ENCODE data around the gene LILRA2. TPM values are rescaled to one million over a fixed set of nuclear protein-coding genes. Genes with fewer than 3 reads are reported as not detected.

The LILRA2 gene
- total and polyA plus RNA-seq, 2 of the 13 experiments (the other 11 are each of a cell fraction or from before 2014, with no cell fraction given) = 0.53 TPM; not detected in 1

DNA sequence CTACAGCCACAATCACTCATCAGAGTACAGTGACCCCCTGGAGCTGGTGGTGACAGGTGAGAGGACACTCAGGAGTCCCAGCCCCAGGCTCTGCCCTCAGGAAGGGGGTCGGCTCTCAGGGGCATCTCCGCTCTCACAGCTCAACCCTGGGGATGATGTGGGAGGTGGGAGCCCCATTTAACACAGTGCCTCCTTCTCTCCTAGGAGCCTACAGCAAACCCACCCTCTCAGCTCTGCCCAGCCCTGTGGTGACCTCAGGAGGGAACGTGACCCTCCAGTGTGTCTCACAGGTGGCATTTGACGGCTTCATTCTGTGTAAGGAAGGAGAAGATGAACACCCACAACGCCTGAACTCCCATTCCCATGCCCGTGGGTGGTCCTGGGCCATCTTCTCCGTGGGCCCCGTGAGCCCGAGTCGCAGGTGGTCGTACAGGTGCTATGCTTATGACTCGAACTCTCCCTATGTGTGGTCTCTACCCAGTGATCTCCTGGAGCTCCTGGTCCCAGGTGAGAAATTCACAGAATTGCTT, 1.0 kb downstream of the LILRA2 start:
- in situ Hi-C loops (cut with HindIII; ENCODE audit: extremely low pct_ligation_motif_present, low pct_unique_long_range_greater_than_20kb) = no loop called here
- no peak for FAIRE-seq
- CTCF ChIA-PET (ENCODE audit: low intra/inter-chr PET ratio, low total read pairs) = no interaction called here
- no TSS peak for BruUV-seq (replicated peaks)
- DNase-seq (ENCODE audit: low spot score) = no peak
- H3K9me3 ChIP-seq (ENCODE audit: low read length) = no peaks in the 10 kb centered on the region
- no peaks in the 10 kb centered on the region for H3K79me2 ChIP-seq (ENCODE audit: insufficient read depth, low read length)
- H2AFZ ChIP-seq (ENCODE audit: low read length) = no peak overlapping the region
- ATAC-seq = no peak; the same call in 2 of the 3 replicates
- H3K4me2 ChIP-seq (ENCODE audit: low read depth, low read length) = no peak overlapping the region
- no peaks in the 10 kb centered on the region for H4K20me1 ChIP-seq (ENCODE audit: insufficient read depth, low read length)
- H3K27me3 ChIP-seq (ENCODE audit: control insufficient read depth in 1 of 2, insufficient read depth in 2 of 2, low read length in 2 of 2) = peaks cover 0 to 1% of the 10 kb centered on the region in 2 experiments; a peak in 2 of 5 replicates
- H3K36me3 ChIP-seq (replicated peaks in 1 of 2; ENCODE audit: control insufficient read depth in 1 of 2, insufficient read depth in 2 of 2, low read length in 2 of 2) = no peaks in the 10 kb centered on the region
- H3K4me3 ChIP-seq (replicated peaks in 1 of 3; ENCODE audit: insufficient read depth in 1 of 3, low read depth in 2 of 3, low read length in 3 of 3) = no peak overlapping the region
- no peak overlapping the region for H3K27ac ChIP-seq (ENCODE audit: extremely low read length, insufficient read depth, low read length)
- 0% methylated on average over 1 of the region's 12 CpGs for WGBS (ENCODE audit: low lambda C conversion rate)
- intact Hi-C loops (cut with micrococcal nuclease; ENCODE audit: unreplicated experiment) = no loop called here
- H3K4me1 ChIP-seq (ENCODE audit: insufficient read depth, low read length) = no peaks in the 10 kb centered on the region
- no peak overlapping the region for H3K9ac ChIP-seq (ENCODE audit: insufficient read depth, low read depth, low read length)
- POLR2A ChIA-PET = no interaction called here
- TF ChIP-seq TEAD2 (CRISPR knock-in tag; IDR thresholded peaks at IDR 0.05) (no peak), POLR2AphosphoS5 (IDR thresholded peaks at IDR 0.05; ENCODE audit: low read depth, low read length) (no peak), MTA1 (CRISPR knock-in tag; IDR thresholded peaks at IDR 0.05; ENCODE audit: borderline replicate concordance) (no peak), TAF1 (CRISPR knock-in tag; IDR thresholded peaks at IDR 0.05) (no peak), GATA4 (IDR thresholded peaks at IDR 0.05; ENCODE audit: borderline replicate concordance, low read depth) (no peak), KDM2A (CRISPR knock-in tag; IDR thresholded peaks at IDR 0.05; ENCODE audit: borderline replicate concordance, low read depth) (no peak), GLI4 (CRISPR knock-in tag; IDR thresholded peaks at IDR 0.05; ENCODE audit: borderline replicate concordance) (no peak), SALL1 (CRISPR knock-in tag; IDR thresholded peaks at IDR 0.05) (no peak), DR1 (CRISPR knock-in tag; IDR thresholded peaks at IDR 0.05) (no peak), ZZZ3 (CRISPR knock-in tag; IDR thresholded peaks at IDR 0.05; ENCODE audit: borderline replicate concordance) (no peak), ZNF552 (CRISPR knock-in tag; IDR thresholded peaks at IDR 0.05; ENCODE audit: borderline replicate concordance) (no peak), YY1 (IDR thresholded peaks at IDR 0.05; ENCODE audit: insufficient read depth, insufficient replicate concordance, low read depth, low read length) (no peak), ZSCAN22 (CRISPR knock-in tag; IDR thresholded peaks at IDR 0.05) (no peak), ETV5 (CRISPR knock-in tag; IDR thresholded peaks at IDR 0.05; ENCODE audit: borderline replicate concordance) (no peak), ZFY (CRISPR knock-in tag; IDR thresholded peaks at IDR 0.05) (no peak)
- TF ChIP-seq, protein P1, sequence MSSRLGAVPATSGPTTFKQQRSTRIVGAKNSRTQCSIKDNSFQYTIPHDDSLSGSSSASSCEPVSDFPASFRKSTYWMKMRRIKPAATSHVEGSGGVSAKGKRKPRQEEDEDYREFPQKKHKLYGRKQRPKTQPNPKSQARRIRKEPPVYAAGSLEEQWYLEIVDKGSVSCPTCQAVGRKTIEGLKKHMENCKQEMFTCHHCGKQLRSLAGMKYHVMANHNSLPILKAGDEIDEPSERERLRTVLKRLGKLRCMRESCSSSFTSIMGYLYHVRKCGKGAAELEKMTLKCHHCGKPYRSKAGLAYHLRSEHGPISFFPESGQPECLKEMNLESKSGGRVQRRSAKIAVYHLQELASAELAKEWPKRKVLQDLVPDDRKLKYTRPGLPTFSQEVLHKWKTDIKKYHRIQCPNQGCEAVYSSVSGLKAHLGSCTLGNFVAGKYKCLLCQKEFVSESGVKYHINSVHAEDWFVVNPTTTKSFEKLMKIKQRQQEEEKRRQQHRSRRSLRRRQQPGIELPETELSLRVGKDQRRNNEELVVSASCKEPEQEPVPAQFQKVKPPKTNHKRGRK (CRISPR knock-in tag; IDR thresholded peaks at IDR 0.05) = no peak
- TF ChIP-seq, protein P2, sequence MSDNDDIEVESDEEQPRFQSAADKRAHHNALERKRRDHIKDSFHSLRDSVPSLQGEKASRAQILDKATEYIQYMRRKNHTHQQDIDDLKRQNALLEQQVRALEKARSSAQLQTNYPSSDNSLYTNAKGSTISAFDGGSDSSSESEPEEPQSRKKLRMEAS (IDR thresholded peaks at IDR 0.05) = no peak
- TF ChIP-seq, protein P3, sequence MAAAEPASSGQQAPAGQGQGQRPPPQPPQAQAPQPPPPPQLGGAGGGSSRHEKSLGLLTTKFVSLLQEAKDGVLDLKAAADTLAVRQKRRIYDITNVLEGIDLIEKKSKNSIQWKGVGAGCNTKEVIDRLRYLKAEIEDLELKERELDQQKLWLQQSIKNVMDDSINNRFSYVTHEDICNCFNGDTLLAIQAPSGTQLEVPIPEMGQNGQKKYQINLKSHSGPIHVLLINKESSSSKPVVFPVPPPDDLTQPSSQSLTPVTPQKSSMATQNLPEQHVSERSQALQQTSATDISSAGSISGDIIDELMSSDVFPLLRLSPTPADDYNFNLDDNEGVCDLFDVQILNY (CRISPR knock-in tag; conservative IDR thresholded peaks at IDR 0.05) = no peak
- TF ChIP-seq, protein P4, sequence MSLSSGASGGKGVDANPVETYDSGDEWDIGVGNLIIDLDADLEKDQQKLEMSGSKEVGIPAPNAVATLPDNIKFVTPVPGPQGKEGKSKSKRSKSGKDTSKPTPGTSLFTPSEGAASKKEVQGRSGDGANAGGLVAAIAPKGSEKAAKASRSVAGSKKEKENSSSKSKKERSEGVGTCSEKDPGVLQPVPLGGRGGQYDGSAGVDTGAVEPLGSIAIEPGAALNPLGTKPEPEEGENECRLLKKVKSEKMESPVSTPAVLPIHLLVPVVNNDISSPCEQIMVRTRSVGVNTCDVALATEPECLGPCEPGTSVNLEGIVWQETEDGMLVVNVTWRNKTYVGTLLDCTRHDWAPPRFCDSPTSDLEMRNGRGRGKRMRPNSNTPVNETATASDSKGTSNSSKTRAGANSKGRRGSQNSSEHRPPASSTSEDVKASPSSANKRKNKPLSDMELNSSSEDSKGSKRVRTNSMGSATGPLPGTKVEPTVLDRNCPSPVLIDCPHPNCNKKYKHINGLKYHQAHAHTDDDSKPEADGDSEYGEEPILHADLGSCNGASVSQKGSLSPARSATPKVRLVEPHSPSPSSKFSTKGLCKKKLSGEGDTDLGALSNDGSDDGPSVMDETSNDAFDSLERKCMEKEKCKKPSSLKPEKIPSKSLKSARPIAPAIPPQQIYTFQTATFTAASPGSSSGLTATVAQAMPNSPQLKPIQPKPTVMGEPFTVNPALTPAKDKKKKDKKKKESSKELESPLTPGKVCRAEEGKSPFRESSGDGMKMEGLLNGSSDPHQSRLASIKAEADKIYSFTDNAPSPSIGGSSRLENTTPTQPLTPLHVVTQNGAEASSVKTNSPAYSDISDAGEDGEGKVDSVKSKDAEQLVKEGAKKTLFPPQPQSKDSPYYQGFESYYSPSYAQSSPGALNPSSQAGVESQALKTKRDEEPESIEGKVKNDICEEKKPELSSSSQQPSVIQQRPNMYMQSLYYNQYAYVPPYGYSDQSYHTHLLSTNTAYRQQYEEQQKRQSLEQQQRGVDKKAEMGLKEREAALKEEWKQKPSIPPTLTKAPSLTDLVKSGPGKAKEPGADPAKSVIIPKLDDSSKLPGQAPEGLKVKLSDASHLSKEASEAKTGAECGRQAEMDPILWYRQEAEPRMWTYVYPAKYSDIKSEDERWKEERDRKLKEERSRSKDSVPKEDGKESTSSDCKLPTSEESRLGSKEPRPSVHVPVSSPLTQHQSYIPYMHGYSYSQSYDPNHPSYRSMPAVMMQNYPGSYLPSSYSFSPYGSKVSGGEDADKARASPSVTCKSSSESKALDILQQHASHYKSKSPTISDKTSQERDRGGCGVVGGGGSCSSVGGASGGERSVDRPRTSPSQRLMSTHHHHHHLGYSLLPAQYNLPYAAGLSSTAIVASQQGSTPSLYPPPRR (CRISPR knock-in tag; IDR thresholded peaks at IDR 0.05; ENCODE audit: borderline replicate concordance) = no peak
